HUES6 (cell line): ENCODE data around the gene SERAC1.
A peak's percentile ranks its signal among the peaks of the same experiment; 100 is the strongest.
"Not testable (repeated sequence)": the region's sequence is repeated elsewhere in the genome, so short reads cannot be mapped to it uniquely, and the experiment has no call there.

ENCODE experiments used
- H3K27ac ChIP-seq: 2 replicates; pipeline ENCODE4 v1.7.0; 2013; ENCODE audit warnings: low read depth, mild to moderate bottlenecking, low read length, inconsistent platforms
- H3K27me3 ChIP-seq: 2 replicates; pipeline ENCODE4 v1.6.1; 2013; ENCODE audit warnings: low read length; ENCODE audit not compliant: control insufficient read depth, insufficient read depth
- H3K36me3 ChIP-seq: 2 replicates; pipeline ENCODE4 v1.6.1; 2013; ENCODE audit warnings: low read length; ENCODE audit not compliant: control insufficient read depth, insufficient read depth
- H3K4me1 ChIP-seq: 2 replicates; pipeline ENCODE4 v1.6.1; 2013; ENCODE audit warnings: low read length; ENCODE audit not compliant: control insufficient read depth, insufficient read depth
- H3K4me3 ChIP-seq: 2 replicates; pipeline ENCODE4 v1.5.1; 2013; ENCODE audit warnings: low read depth, low read length
- H3K9ac ChIP-seq: one replicate; pipeline ENCODE4 v1.6.1; 2013; ENCODE audit warnings: mild to moderate bottlenecking, low read length
- H3K9me3 ChIP-seq: 2 replicates; pipeline ENCODE4 v1.6.1; 2013; ENCODE audit warnings: low read depth, low read length; ENCODE audit not compliant: control insufficient read depth, insufficient read depth

Gene SERAC1

DNA sequence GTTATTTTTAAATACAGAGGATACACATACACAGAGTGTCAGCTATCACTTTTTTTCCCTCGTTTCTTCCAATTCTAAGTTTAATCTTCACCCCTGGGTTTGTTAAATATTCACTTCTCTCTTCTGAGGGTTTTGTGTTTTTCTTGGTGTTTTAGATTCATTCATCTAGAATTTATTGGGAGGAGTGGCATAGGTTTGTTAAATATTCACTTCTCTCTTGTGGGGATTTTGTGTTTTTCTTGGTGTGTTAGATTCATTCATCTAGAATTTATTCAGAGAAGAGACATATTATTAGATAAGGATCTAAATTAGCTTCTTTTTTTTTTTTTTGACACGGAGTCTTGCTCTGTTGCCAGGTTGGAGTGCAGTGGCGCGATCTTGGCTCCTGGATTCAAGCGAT, 3.9 kb upstream of the SERAC1 start:
- Histone ChIP-seq H3K36me3 (peaks cover 4% of the 10 kb centered on the region), H3K27me3 (peaks cover 2% of the 10 kb centered on the region; the same call in 1 of the 2 replicates), H3K9ac (no peak overlapping the region), H3K4me3 (no peak overlapping the region), H3K9me3 (no peaks in the 10 kb centered on the region), H3K27ac (no peak overlapping the region), H3K4me1 (peaks cover 16% of the 10 kb centered on the region)

DNA sequence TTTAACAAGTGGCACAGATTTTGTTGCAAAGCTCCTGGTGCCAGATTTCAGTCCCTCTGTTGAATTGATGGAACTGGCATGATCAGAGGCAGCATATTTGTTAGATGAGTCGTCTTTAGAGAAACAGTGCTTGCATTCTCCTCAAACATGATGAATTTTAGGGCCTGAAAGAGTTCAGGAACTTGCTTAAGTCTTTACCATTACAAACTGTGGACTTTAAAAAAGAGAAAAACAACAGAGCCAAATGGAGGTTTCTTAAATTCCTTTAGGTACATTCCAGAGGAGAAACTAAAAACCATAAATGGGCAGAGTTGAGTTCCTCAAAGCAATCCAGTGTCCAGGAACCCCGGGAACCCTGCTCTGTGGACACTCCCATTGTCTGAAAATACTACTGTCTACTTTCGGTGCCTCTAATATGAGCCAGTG, 2.6 kb upstream of the SERAC1 start:
- no peak overlapping the region; the same call in 1 of the 2 replicates for H3K27ac ChIP-seq
- H3K4me3 ChIP-seq, result no peak overlapping the region
- H3K9ac ChIP-seq, result no peak overlapping the region
- peaks cover 16% of the 10 kb centered on the region for H3K4me1 ChIP-seq
- H3K9me3 ChIP-seq, result no peaks in the 10 kb centered on the region
- H3K36me3 ChIP-seq, result peaks cover under 1% of the 10 kb centered on the region
- H3K27me3 ChIP-seq, result peaks cover 5% of the 10 kb centered on the region; the same call in 1 of the 2 replicates

DNA sequence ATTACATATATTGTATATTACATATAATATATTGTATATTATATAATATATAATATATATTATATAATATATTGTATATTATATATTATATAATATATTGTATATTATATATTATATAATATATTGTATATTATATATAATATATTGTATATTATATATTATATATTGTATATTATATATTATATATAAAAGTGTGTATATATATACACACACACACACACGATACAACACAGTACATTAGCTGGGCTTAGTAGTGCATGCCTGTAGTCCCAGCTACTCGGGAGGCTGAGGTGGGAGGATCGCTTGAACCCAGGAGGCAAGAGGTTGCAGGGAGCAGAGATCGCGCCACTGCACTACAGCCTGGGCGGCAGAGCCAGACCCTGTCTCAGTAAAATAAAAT, 1.6 kb upstream of the SERAC1 start:
- H3K27ac ChIP-seq, H3K27me3 ChIP-seq, H3K9me3 ChIP-seq, H3K4me3 ChIP-seq, H3K36me3 ChIP-seq, H3K9ac ChIP-seq: not testable (repeated sequence)
- H3K4me1 ChIP-seq, result peaks cover 16% of the 10 kb centered on the region

- H3K27ac ChIP-seq, result no peak overlapping the region
- no peak overlapping the region for H3K4me3 ChIP-seq
- H3K9me3 ChIP-seq, result no peaks in the 10 kb centered on the region
- no peak overlapping the region for H3K9ac ChIP-seq
- peaks cover 20% of the 10 kb centered on the region for H3K4me1 ChIP-seq
- peaks cover 5% of the 10 kb centered on the region; the same call in 1 of the 2 replicates for H3K27me3 ChIP-seq
- H3K36me3 ChIP-seq, result no peaks in the 10 kb centered on the region
Measured at GRCh38 chr6:158165919-158166416, 2.1 kb downstream of the SERAC1 start.

DNA sequence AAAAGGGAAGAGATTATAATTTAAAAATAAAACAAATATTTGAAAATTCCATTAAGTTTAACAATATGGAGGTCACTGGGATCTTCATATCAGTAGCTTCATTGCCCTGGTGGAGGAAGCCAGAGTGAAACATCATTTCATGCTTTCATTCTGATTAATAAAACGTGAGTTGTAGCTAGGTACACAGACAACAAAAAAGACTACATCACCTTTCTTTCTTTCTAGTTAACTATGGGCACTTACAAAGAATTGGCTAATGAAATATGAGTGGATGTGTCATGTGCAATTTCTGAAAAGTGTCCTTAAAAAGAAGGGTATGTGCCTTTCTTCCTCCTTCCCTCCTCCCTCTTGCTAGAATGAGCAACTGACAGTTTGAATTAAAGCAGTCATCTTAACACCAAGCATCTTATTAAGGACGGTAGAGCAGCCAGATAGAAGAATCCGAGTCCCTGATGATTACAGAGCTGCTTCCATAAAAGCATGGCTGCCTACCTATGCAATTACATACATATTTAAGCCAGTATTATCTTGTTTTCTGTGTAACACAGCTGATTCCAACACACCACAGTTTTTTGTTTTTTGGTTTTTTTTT, 3.4 kb downstream of the SERAC1 start:
- no peak overlapping the region for H3K27ac ChIP-seq
- H3K9ac ChIP-seq, result no peak overlapping the region
- H3K36me3 ChIP-seq, result no peaks in the 10 kb centered on the region

GRCh38 chr6:158161566-158162254, 6.4 kb downstream of the SERAC1 start:
- H3K4me1 ChIP-seq, result peaks cover 11% of the 10 kb centered on the region
- no peak overlapping the region for H3K9ac ChIP-seq
- peak overlapping the region; percentile 34; the same call in 1 of the 2 replicates for H3K4me3 ChIP-seq
- H3K27me3 ChIP-seq, result peaks cover under 1% of the 10 kb centered on the region; the same call in 1 of the 2 replicates
- no peaks in the 10 kb centered on the region for H3K9me3 ChIP-seq
- H3K36me3 ChIP-seq, result peaks cover 10% of the 10 kb centered on the region; the same call in 1 of the 2 replicates
- H3K27ac ChIP-seq, result no peak overlapping the region

More for the DNA sequence above, 3.4 kb downstream of the SERAC1 start:
- H3K4me1 ChIP-seq, result peaks cover 11% of the 10 kb centered on the region
- no peak overlapping the region for H3K4me3 ChIP-seq
- no peaks in the 10 kb centered on the region for H3K9me3 ChIP-seq
- peaks cover 5% of the 10 kb centered on the region; the same call in 1 of the 2 replicates for H3K27me3 ChIP-seq

DNA sequence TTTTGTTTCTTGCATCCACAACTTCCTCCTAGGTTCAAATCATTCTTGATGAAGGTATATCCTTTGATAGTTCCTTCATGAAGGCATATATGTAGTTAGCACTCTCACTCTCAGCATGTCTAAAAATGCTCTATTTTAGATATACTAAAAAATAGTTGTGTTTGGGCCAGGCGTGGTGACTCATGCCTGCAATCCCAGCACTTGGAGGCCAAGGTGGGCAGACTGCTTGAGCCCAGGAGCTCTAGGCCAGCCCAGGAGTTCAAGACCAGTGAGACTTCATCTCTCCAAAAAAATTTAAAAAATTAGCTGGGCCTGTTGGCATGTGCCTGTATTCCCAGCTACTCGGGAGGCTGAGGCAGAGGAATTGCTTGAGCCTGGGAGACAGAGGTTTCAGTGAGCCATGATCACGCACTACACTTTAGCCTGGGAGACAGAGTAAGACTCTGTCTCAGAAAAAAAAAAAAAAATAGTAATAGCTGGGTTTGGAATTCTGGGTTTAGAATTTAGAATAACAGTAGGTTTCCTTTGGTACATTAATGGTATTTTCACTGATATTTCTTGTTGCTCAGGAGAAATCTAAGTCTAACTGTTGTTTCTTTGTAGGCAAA, 7.0 kb downstream of the SERAC1 start:
- Histone ChIP-seq H3K9me3 (no peaks in the 10 kb centered on the region), H3K27ac (no peak overlapping the region), H3K4me1 (peaks cover 11% of the 10 kb centered on the region), H3K27me3 (no peaks in the 10 kb centered on the region), H3K4me3 (no peak overlapping the region), H3K9ac (no peak overlapping the region), H3K36me3 (peaks cover 10% of the 10 kb centered on the region; the same call in 1 of the 2 replicates)

GRCh38 chr6:158158748-158159147, 9.3 kb downstream of the SERAC1 start:
- H3K27ac ChIP-seq, result no peak overlapping the region
- H3K9me3 ChIP-seq, result no peaks in the 10 kb centered on the region
- H3K4me3 ChIP-seq, result no peak overlapping the region

DNA sequence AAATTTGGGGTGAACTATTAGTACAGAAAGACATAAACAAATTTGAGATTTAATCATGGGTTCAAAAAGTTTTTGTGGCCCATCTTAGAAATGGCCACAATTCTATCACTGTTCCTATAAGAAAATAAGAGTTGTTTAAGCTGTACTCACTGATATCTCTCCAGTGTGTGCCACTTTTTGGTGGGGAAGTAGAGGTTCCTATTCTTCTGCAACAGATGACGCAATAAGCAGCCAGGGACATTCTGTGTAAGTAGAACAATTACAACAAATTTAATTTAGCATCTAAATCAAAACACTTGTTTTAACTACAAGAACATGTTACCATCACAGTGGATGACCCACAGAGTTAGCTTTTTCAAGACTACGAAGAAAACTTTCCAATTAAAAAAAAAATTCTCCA, 9.9 kb downstream of the SERAC1 start:
- H3K9me3 ChIP-seq, result no peaks in the 10 kb centered on the region
- H3K27me3 ChIP-seq, result no peaks in the 10 kb centered on the region
- H3K4me1 ChIP-seq, result peaks cover 11% of the 10 kb centered on the region
- no peak overlapping the region for H3K9ac ChIP-seq
- no peak overlapping the region for H3K27ac ChIP-seq
- H3K36me3 ChIP-seq, result peaks cover 19% of the 10 kb centered on the region
- no peak overlapping the region for H3K4me3 ChIP-seq

More at GRCh38 chr6:158158748-158159147, 9.3 kb downstream of the SERAC1 start:
- Histone ChIP-seq H3K36me3 (peaks cover 19% of the 10 kb centered on the region), H3K4me1 (peaks cover 11% of the 10 kb centered on the region), H3K9ac (no peak overlapping the region), H3K27me3 (no peaks in the 10 kb centered on the region)

DNA sequence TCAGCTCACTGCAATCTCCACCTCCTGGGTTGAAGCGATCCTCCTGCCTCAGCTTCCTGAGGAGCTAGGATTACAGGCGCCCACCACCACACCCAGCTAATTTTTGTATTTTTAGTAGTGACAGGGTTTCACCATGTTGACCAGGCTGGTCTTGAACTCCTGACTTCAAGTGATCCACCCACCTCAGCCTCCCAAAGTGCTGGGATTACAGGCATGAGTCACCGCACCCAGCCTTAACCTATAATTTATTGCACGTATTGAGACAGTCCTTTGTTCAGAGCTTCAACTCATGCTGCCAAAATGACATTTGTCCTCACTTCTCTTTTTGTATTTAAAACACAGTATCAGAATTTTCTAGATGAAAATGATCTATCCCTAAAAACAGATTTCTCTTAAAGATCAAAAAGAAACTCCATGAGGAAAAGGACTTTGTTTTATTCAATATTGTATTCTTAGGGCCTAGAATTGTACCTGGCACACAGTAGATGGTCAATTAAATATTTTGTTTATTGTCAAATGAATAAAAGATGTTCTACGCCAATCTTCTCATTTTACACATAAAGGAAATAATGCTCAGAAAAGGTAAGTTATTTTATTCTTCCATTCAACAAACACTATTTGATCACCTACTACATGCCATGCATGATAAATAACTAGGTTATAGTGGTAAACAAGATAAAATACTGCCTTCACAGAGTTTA, 10.8 kb downstream of the SERAC1 start:
- H3K27ac ChIP-seq, result no peak overlapping the region

More for the DNA sequence above, 10.8 kb downstream of the SERAC1 start:
- no peaks in the 10 kb centered on the region for H3K9me3 ChIP-seq
- peaks cover 11% of the 10 kb centered on the region for H3K4me1 ChIP-seq
- no peaks in the 10 kb centered on the region for H3K27me3 ChIP-seq
- H3K4me3 ChIP-seq, result no peak overlapping the region
- H3K36me3 ChIP-seq, result peaks cover 23% of the 10 kb centered on the region
- H3K9ac ChIP-seq, result no peak overlapping the region
